ENCODE measurements around the gene NCK2. TPM values are rescaled to one million over a fixed set of nuclear protein-coding genes. Genes with fewer than 3 reads are reported as not detected.

The NCK2 gene
- total RNA-seq, 1 donor from 2014 or later: 31.0 TPM

DNA sequence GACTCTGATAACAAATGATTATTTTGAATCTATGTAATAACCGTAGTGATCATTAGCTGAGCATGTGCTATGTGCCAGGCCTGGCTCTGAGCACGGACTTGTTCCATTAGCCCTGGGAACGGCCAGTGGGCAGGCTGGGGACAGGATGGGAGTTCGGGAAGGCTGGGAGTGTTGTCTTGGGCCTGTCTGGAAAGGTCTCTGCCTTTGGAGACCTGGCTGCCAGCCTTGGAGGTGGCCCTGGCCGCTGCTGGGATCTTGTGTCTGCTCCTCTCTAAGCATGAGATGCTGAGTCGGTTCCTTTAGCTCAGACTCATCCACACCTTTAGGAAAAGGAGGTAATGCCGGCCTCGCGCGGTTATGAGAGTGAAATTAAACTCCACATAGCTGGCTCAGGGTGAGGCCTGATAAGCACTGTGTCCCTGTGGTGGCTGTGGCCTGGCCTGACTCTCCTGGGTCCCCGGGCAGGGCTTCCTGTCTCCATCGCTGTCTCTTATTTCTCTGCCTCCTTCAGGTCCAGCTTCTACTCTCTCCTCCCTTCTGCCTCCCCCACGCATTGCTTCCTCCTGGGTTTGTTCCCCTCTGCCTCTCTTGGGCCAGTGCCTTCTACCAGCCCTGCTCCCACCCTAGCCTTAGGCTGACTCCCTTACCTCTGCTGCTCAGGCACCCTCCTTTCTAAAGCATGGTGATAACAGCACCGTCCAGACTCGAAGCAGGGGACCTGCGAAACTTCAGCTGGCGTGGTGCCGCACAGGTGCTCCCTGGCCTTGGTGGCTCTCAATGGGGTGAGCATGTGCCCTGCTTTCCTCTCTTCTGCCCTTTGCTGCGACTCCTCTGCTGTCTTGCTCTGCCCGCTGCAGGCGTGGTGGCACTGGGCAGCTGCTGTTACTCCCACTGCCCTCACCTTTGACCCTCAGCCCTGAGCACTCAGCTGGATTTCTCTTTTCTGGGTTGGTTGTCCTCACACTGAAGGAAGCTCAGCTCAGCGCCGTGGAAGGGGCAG, 41.8 kb downstream of the NCK2 start:
- DNase-seq (ENCODE audit: low spot score): no peak
- intact Hi-C loops (cut with DNase I): no loop called here
- no peak for ATAC-seq

DNA sequence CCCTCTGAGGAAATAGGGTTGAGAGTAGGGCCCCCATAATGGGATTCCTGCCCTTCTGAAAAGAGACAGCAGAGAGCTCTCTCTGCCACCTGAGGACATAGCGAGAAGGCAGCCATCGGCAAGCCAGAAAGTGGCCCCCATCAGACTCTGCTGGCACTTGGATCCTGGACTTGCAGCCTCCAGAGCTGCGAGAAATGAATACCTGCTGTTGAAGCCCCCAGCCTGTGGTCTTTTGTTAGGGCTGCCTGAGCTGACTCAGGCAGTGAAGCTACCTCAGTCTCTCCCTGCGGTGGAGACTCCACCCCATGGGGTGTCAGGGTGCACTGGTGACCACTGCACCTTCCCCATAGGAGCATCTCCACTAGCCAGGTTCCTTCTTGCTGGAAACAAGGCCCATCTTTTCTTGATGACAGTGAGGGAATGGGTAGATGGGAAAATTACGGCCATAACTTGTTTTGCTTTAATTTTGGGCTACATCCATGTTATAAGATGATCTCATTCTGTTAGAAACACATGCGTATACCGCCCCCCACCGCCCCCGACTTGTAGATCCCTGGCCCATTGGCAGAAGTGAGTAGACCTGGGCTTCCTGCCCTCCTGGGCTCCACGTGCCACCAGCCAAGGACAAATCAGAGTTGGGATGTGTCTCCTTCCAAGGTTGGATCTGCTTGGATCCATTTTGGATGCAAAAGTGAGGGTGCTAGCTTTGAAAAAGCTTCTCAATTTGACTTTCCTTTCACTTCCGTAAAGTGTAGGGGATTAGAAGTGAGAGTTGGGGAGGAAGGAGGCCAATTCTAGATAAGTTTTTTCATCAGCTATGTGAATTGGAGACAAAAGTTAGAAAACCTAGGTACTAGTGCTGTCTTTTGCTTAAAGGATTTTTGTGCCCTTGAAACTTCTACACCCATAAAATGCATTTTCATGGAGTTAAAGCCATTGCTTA, 42.9 kb downstream of the NCK2 start:
- DNase-seq (ENCODE audit: low spot score) (no peak), ATAC-seq (no peak)
- intact Hi-C loops (cut with DNase I): no loop called here

DNA sequence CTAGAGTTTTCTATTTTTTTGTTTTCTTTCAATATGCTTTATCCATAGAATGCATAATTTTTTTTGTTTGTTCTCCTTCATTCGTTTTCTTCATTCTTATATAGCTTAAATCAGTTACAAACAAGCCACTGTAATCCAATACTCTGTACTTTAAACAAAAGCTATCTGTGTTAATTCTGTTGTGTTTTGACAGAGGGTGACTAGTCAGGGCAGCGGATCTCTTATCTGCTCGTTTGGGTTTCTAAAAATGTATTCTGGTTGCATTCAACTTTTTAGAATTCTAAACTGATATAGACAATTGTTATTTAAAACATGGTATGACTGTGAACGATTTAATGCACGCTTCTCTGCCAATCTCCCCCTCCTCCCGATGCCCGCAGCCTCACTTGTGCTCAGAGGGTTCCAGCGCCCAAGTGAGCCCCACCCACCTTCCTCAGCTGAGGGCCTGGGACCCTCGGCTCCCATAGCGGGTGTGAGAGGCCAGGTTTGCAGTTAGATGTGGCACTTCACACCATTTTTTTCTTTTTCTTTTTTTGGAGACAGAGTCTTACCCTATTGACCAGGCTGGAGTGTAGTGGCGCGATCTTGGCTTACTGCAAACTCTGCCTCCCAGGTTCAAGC, 44.1 kb downstream of the NCK2 start:
- ATAC-seq (no peak), DNase-seq (ENCODE audit: low spot score) (no peak)
- intact Hi-C loops (cut with DNase I): no loop called here

DNA sequence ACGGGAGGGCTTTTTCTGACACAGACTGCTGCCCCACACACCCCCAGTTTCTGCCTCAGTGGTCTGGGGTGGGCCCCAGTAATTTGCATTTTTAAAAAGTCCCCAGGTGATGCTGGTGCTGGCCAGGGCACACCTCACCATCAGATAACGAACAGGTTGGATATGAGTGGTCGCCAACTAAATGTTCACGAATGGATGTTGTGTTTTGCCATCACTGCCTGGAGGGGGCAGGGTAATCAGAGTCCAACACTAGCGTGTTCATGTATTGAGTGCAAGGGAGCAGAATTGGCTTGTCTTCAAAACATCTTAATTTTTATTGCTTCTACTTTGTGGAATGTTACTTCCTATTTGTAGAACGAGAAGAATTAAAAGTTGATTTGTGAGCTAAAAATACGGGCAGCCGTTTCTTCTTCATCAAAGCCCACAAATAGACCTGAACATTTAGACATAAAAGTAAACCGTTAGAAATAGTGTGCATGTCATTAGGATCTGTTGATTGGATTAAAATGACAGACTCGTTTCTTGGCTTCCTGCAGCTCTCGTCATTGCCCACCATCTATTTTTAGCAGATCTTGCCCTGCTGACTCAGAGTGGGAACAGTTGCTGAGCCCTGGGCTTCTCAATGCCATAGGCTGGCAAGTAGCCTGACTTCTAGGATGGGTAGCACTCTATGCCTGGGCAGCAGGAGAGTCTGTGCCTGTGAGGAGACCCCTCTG, 45.2 kb downstream of the NCK2 start:
- intact Hi-C loops (cut with DNase I): no loop called here
- ATAC-seq (peak; percentile 68), DNase-seq (ENCODE audit: low spot score) (no peak)

DNA sequence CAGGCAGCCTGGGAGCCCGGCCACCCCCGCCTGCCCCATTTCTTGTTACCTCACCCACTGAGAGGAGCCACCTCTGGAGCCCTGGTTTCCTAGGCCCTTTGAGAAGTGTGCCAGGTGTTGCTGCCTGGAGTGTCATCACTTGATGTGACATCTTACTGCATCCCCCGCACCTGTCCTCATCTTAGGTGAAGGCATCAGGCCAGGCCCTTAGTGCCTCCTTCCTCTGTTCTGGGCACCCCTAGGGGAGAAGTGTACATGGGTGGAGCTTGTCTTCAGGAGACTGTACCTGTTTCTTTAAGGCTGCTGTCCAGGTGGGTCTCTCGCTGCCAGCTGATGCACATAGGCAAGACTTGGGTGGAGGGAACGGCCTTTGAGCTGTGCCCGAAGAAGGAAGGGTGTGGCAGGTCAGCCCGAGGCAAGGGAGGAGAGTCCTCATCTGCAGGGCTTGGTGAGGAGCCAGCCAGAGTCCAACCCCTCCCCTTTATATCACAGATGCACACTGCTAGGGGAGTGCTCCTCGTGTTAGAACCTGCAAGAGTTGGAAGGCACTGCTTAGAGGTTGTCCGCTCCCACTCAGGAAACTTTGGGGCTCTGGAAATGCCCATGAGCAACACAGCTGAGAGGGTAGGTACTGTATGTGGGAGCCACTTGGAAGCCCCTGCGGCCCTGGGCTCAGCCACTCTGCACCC, 45.9 kb downstream of the NCK2 start:
- intact Hi-C loops (cut with DNase I): no loop called here
- no peak for DNase-seq (ENCODE audit: low spot score)
- ATAC-seq: peak; percentile 65

DNA sequence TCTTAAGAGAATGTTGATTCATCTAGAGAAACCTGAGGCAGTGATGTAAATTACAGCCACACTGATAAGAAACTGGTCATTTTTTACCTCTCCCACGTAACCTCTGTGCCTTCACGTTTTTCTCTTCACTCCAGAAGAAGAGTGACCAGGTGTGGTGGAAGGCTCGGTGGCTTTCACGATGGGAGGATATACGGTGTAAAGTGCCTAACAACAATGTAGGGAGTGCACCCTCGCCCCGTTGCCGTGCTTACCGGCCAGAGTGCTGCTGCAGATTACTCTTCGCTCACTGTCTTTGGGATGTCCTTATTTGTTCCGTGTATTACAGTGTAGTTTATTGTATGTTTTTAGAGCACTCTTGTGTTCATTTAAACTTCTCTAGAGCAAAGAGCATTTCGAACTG, 46.5 kb downstream of the NCK2 start:
- DNase-seq (ENCODE audit: low spot score) (no peak), ATAC-seq (no peak)
- intact Hi-C loops (cut with DNase I): no loop called here

DNA sequence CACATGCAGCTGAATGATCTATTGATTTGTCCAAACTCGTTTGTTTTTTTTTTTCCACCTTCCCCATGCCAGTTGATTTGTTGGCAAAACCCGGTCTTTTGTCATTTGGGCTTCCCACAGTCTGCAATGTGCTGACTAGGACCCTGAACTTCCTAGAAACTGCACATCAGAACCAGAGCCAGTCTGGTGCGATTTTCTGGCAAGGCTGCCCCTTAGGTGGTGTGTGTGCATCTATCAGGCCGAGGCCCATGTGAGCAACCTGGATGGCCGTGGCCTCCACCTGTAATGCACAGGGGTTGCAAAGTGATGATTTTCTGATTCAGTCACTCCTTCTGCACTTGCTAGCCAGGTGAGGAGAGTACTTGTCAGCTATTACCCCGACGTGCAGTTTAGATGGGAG, 47.8 kb downstream of the NCK2 start:
- intact Hi-C loops (cut with DNase I): no loop called here
- DNase-seq (ENCODE audit: low spot score) (no peak), ATAC-seq (no peak)

DNA sequence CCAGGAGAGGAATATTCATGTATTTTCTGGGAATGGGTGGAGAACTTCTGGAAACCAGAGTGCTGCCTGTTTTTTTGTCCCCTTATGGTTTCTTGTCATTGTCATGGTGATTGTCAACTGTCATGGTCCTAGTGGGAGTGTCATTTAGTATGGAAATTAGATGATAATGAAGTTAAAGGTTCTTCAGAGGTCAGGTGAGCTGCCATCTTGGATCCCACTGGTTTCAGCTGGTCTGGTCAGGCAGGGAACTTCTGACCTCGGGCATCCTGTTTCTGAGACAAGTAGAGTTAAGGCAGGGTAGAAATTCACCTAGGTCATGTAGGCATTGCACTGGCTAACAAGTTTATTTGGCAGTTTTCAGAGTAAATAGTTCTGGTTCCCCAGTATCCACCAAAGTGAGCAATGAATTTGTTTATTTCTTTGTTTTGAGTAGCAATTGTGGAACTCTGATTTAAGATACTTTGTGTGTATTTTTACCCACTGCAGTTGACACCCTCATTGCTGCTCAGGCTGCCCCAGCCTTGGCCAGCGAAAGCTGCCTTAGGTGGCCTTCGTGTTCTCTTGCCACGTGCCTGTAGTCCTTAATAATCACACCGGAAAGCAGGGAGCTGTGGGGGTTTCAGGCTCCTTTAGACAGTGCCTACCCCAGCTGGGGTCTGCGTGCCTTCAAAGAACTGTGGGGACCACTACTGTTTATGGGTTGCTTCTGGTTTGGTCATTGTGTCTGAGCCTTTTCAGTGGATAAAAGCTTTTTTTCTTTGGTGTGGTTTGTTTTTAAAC, 48.7 kb downstream of the NCK2 start:
- DNase-seq (ENCODE audit: low spot score): no peak
- no peak for ATAC-seq
- intact Hi-C loops (cut with DNase I): no loop called here

DNA sequence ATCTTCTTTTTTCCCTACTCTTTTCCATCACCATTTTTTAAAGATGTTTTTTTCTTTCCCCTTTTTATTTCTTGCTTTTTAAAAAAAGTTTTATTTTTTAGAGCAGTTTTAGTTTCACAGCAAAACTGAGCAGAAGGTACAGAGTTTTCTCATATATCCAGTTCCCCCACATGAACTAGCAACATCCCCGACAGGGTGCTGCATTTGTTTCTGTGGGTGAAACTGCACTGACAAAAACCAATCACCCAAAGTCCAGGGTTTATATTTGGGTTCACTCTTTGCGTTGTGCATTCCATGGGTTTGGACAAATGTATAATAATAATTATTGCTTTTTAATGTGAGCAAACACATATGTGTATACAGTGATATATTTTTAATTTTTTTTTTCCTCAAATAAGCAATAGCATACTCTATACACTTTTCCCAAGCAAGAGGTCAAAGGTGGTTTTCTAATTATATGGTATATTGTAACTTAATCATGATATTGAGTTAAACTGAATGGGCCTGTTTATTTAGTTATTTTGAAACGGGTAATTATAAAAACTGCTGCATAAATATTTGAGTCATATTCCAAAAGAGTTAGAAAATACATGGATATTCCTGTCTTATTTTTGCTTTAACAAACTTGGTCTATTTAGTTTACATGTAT, 50.3 kb downstream of the NCK2 start:
- intact Hi-C loops (cut with DNase I): no loop called here
- DNase-seq (ENCODE audit: low spot score): no peak
- no peak for ATAC-seq

DNA sequence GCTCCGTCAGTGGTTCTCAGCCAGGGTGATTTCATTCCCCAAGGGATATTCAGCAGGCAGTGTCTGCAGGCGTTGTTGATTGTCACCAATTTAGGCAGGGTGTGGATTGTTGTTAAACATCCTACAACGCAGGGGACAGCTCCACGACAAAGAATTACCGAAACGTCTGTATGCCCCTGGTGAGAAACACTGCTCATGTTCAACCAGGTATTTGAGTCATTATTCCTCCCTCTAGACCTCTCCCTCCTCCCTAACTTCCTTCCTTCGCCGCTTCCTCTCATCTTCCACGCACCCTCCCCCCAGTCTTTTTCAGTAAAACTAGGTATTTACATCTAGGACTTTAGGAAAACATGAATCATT, 50.8 kb downstream of the NCK2 start:
- intact Hi-C loops (cut with DNase I): no loop called here
- ATAC-seq (no peak), DNase-seq (ENCODE audit: low spot score) (no peak)

DNA sequence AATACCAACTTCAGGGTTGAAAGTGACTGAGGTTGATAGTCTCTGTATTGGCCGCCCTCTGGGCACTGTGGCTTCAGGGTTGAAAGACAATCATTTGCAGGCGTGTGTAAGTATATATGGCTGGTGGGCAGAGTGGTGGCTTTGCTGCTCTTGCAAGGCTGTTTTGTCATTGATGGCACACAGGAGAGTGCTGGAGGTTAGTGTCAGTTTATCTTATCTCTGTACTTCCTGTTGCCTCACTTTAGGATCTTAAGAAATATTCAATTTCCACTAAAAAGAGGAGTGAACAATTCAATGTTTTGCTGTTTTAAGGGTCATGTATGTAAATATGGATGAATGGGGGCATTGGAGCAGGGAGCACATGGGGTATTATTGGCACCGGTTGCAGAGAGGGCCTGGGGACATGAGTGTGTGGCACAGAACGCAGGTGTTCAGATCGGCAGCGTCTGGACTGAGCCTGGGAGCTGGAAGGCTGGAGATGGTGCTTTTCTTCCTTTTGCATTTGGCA, 51.5 kb downstream of the NCK2 start:
- intact Hi-C loops (cut with DNase I): no loop called here
- ATAC-seq (no peak), DNase-seq (ENCODE audit: low spot score) (no peak)

DNA sequence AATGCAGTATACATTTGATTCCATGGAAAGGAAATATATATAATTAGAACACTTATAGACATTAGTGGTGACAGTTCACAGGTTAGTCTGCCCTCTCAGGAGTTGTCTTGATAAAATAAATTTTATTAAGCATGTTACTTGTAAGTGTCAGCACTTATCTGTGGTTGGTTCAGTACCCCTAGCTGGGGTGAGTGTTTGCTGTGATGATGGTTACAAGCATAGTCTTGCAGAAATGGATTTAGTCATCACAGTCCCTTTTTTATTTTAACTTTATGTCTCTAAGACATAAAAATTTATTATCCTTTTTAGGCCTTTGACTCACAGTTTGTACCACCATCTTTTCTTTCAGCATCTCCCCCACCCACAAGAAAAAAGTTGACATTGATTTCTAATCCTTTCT, 52.1 kb downstream of the NCK2 start:
- DNase-seq (ENCODE audit: low spot score) (no peak), ATAC-seq (no peak)
- intact Hi-C loops (cut with DNase I): no loop called here

DNA sequence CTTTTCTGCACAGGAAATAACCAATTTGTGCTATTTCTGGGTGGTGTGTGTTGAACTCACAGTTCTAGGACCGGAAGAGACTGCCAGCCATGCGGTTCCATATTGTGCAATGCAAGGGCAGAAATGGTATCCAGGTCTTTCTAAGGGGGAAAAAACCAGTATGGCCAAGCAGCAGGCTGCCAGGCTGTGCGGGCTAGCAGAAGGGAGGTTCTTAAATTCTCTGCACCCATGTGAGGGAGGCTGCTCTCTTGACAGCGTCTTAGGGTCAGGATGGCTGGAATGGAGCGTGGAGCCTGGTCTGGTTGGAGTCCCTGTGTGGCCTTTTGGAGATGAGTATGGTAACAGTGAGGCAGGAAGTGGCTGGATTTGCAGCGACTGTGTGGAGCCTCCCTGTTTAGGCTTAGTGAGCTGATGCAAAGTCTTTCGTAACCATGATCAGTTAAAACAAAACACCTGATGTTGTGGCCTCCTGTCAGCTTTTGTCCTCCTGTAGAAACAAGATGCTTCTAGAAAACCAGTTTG, 52.6 kb downstream of the NCK2 start:
- ATAC-seq (peak; percentile 69), DNase-seq (ENCODE audit: low spot score) (no peak)
- intact Hi-C loops (cut with DNase I): no loop called here

DNA sequence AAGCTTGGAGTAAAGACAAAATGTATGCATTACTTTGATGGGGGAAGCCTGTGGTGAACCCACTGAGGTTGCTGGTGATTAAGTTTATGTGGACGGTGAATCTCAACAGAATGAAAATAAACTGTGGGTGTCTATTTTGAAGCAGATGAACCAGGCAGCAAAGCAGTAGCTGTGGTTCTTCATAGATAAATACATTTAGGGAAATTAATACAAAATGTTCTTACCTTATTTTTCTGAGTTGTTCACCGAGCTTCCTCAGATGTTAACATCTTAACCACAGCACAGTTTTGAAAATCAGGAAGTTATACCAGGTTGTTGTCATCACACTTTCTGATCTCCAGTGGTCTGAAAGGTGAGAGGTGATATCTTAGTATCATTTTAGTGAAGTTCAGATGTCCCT, 53.9 kb downstream of the NCK2 start:
- DNase-seq (ENCODE audit: low spot score): no peak
- no peak for ATAC-seq
- intact Hi-C loops (cut with DNase I): no loop called here

DNA sequence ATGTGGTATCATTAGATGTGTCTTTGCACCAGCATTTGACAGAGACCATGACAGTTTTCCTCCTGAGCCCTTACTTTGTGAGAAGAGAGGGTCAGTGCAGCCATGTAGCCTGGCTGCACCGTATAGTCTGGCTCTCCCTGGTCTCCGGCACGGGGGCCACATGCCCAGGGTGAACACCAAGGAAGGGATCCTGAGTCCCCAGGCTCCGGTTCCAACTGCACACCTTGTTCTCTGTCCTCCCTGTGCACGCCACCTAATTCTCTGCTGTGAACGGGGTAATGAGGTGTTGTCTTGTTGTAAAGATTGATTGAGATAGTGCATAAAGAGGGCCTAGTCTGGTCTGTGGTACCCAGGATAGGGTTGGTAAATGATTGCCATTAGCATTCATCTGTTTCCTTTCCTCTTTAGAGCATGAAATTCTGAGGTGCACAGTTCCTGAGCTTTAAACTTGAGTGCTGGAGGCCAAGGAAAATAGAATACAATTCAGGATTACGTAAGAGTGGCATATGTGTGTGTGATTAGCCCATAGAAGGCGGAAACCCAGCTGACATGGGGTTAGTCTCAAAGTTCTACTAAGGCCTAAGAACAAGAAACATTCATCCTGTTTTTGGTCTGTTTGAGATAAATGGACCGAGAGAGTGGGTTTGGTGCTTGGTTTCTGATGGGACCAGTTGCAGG, 55.5 kb downstream of the NCK2 start:
- DNase-seq (ENCODE audit: low spot score): no peak
- peak; percentile 80 for ATAC-seq
- intact Hi-C loops (cut with DNase I): no loop called here

DNA sequence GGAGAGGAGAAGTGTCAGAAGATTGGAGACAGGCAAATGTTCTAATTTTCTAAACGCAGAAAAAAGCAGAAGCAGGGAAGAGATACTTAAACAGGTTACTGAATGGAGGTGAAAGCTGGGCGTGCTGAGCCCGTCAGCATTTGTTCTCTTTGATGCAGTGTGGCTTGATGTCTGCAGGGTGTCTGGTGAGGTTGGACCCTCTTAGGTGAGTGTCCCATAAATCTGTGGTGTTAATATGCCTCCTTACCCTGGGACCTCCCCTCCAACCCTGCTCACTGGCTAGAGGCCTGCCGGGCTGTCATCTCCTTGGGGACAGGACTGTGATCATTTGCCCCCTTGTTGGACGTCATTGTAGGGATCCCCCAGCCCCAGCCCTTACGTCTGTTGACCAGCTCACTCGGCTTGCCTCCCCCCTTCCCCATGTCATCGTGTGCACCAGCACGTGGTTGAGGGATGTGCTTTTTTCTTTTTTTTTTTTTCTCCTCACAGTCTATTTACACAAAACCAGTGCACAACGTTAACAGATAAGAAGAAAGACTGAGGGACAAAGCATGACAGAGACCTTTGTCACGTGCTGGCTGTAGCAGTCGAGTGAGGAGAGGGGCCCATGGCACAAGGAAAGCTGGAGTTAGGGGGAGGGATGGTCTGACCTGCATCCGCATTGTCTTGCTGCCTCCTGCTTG, 56.4 kb downstream of the NCK2 start:
- ATAC-seq: no peak
- intact Hi-C loops (cut with DNase I): no loop called here
- DNase-seq (ENCODE audit: low spot score): no peak

Data from sciatic nerve (tissue), 2 donors.